HG03439 (cell line): Measurements from ENCODE around the gene RBM38.
"Not testable (repeated sequence)": the region's sequence is repeated elsewhere in the genome, so short reads cannot be mapped to it uniquely, and the experiment has no call there.

Experiments used
- ATAC-seq: cut with Tn5 transposase; IDR thresholded peaks from one replicate; pipeline ENCODE4 v1.9.1; 2021; ENCODE audit warnings: mild to moderate bottlenecking, moderate library complexity; ENCODE audit not compliant: unreplicated experiment

The RBM38 gene

GRCh38 chr20:57390604-57391438 is at the start of gene RBM38:
TSS of gene RBM38 (plus strand) at chr20:57391396. CDS start at chr20:57391582, 186 bp downstream.
- ATAC-seq, result peak; percentile 53

- ATAC-seq, result no peak
These were observed 49.5 kb upstream of the RBM38 start for GRCh38 chr20:57341663-57342062.

- ATAC-seq, result no peak
These were observed 48.4 kb upstream of the RBM38 start for GRCh38 chr20:57342829-57343228.

GRCh38 chr20:57346477-57346876 is 44.7 kb upstream of the RBM38 start:
- no peak for ATAC-seq

GRCh38 chr20:57347393-57347792 is 43.8 kb upstream of the RBM38 start:
- ATAC-seq, result no peak

- ATAC-seq, result not testable (repeated sequence)
These were observed 42.8 kb upstream of the RBM38 start for GRCh38 chr20:57348200-57348921.

- ATAC-seq, result not testable (repeated sequence)
These were observed 42.1 kb upstream of the RBM38 start for GRCh38 chr20:57348922-57349574.

GRCh38 chr20:57350081-57350710 is 41.0 kb upstream of the RBM38 start:
- no peak for ATAC-seq

GRCh38 chr20:57350726-57351041 is 40.5 kb upstream of the RBM38 start:
- not testable (repeated sequence) for ATAC-seq

- peak; percentile 82 for ATAC-seq
These were observed 40.0 kb upstream of the RBM38 start, which contains the start of gene RAE1 for GRCh38 chr20:57351042-57351783. TSS of gene RAE1 (plus strand) at chr20:57351255. CDS start at chr20:57354039, 2,784 bp downstream.

- ATAC-seq, result no peak
These were observed 38.9 kb upstream of the RBM38 start for GRCh38 chr20:57352305-57352704.

- ATAC-seq, result no peak
These were observed 37.8 kb upstream of the RBM38 start for GRCh38 chr20:57353351-57353750.

GRCh38 chr20:57361517-57361916 is 29.7 kb upstream of the RBM38 start:
- no peak for ATAC-seq

GRCh38 chr20:57364451-57364850 is 26.7 kb upstream of the RBM38 start:
- no peak for ATAC-seq

- ATAC-seq, result no peak
These were observed 21.6 kb upstream of the RBM38 start for GRCh38 chr20:57369596-57369995.

GRCh38 chr20:57370316-57370715 is 20.9 kb upstream of the RBM38 start:
- ATAC-seq, result no peak

GRCh38 chr20:57371363-57371762 is 19.8 kb upstream of the RBM38 start:
- no peak for ATAC-seq

GRCh38 chr20:57372157-57372556 is 19.0 kb upstream of the RBM38 start:
- no peak for ATAC-seq

GRCh38 chr20:57372581-57373350 is 18.4 kb upstream of the RBM38 start:
- no peak for ATAC-seq
